OCI-LY7 (cell line): ENCODE data around the gene POLR2H. TPM values are rescaled to one million over a fixed set of nuclear protein-coding genes. Genes with fewer than 3 reads are reported as not detected.

Source experiments
- BruUV-seq: library from RNA; stranded (reverse); fragments of 400-500 nt; replicated peaks from 2 replicates; lab custom pipeline; 2021; lab: Mats Ljungman, UMichigan
- CTCF ChIA-PET: fragments of 300-600 bp; sonication (Branson Sonifier 250); formaldehyde crosslinking; loops from one replicate; lab custom pipeline; 2022; ENCODE audit warnings: antibody characterized with exemption; ENCODE audit not compliant: unreplicated experiment; lab: Charles Lee
- POLR2A ChIA-PET: fragments of 300-600 bp; sonication (Branson Sonifier 250); formaldehyde crosslinking; loops from one replicate; lab custom pipeline; 2022; ENCODE audit warnings: antibody characterized with exemption; lab: Charles Lee
- DNase-seq: peaks from one replicate; pipeline ENCODE4 v3.0.0-alpha.2; 2015; ENCODE audit warnings: low spot score
- H2AFZ ChIP-seq: fragments of 200-600 bp; sonication (generic), shearing (Covaris generic); 2 replicates; pipeline ENCODE4 v1.6.1; 2014; ENCODE audit warnings: mild to moderate bottlenecking, antibody characterized with exemption, low read length, moderate library complexity
- H3K27ac ChIP-seq: fragments of 200-600 bp; sonication (generic); 2 replicates; pipeline ENCODE4 v1.5.1; 2014; ENCODE audit warnings: mixed run types, low read depth, mild to moderate bottlenecking, moderate library complexity, low read length, inconsistent platforms; ENCODE audit not compliant: poor library complexity, severe bottlenecking
- H3K36me3 ChIP-seq: fragments of 200-600 bp; sonication (generic); 2 replicates; pipeline ENCODE4 v1.6.1; 2014; ENCODE audit warnings: mild to moderate bottlenecking, antibody characterized with exemption, low read length, moderate library complexity, mixed read lengths; ENCODE audit not compliant: insufficient read depth
- H3K4me1 ChIP-seq: fragments of 200-600 bp; sonication (generic); 2 replicates; pipeline ENCODE4 v1.5.1; 2014; ENCODE audit warnings: mild to moderate bottlenecking, low read length; ENCODE audit not compliant: insufficient read depth, poor library complexity, severe bottlenecking
- H3K4me2 ChIP-seq: fragments of 200-600 bp; sonication (generic); 2 replicates; pipeline ENCODE4 v1.6.1; 2014; ENCODE audit warnings: mild to moderate bottlenecking, low read length
- H3K4me3 ChIP-seq: fragments of 200-600 bp; sonication (generic); 2 replicates; pipeline ENCODE4 v1.5.1; 2014; ENCODE audit warnings: mild to moderate bottlenecking, low read depth, low read length; ENCODE audit not compliant: poor library complexity, severe bottlenecking
- H3K79me2 ChIP-seq: fragments of 200-600 bp; sonication (generic); 2 replicates; pipeline ENCODE4 v1.6.1; 2016; ENCODE audit warnings: low read depth, mild to moderate bottlenecking, low read length, moderate library complexity, mixed read lengths; ENCODE audit not compliant: insufficient read depth
- H3K9me2 ChIP-seq: fragments of 200-600 bp; sonication (generic); 2 replicates; pipeline ENCODE4 v1.6.1; 2016; ENCODE audit warnings: mild to moderate bottlenecking, low read length, mixed read lengths; ENCODE audit not compliant: insufficient read depth
- H3K9me3 ChIP-seq: fragments of 200-600 bp; sonication (generic); 2 replicates; pipeline ENCODE4 v1.6.1; 2014; ENCODE audit warnings: mild to moderate bottlenecking, mixed run types, low read length, mixed read lengths
- H4K20me1 ChIP-seq: fragments of 200-600 bp; sonication (generic); 2 replicates; pipeline ENCODE4 v1.6.1; 2014; ENCODE audit warnings: mild to moderate bottlenecking, antibody characterized with exemption, low read length, moderate library complexity, mixed read lengths; ENCODE audit not compliant: insufficient read depth
- CTCF ChIP-seq: fragments of 200-600 bp; sonication (generic); conservative IDR thresholded peaks from 2 replicates; pipeline ENCODE4 v1.5.1; 2014; ENCODE audit warnings: mild to moderate bottlenecking, antibody characterized with exemption, low read length, moderate library complexity, mixed read lengths
- EZH2phosphoT487 ChIP-seq: fragments of 200-600 bp; sonication (generic); IDR thresholded peaks from 2 replicates; pipeline ENCODE4 v1.6.1; 2018; ENCODE audit warnings: low read depth, borderline replicate concordance, mild to moderate bottlenecking, mixed run types, antibody characterized with exemption, low read length, moderate library complexity, mixed read lengths
- intact Hi-C: fragments of 100-400 bp; cut with micrococcal nuclease; formaldehyde crosslinking; loops from one replicate; pipeline ENCODE4 v1.10.0; 2022; ENCODE audit not compliant: unreplicated experiment
- total RNA-seq, 2 experiments: library from RNA; depleted of rRNA in 1 of 2; stranded (reverse); fragments of >200 nt in 1 of 2; shearing (Covaris generic) in 1 of 2; gene quantifications; 2 replicates each; pipeline ENCODE4 v1.2.3, GENCODE V29; 2014 to 2022

The POLR2H gene
- total RNA-seq, 2 experiments from 2014 or later: 80.1 to 85.8 TPM

GRCh38 chr3:184389935-184390528 is 28.5 kb downstream of the POLR2H start:
- Histone ChIP-seq H4K20me1 (no peaks in the 10 kb centered on the region), H3K36me3 (no peaks in the 10 kb centered on the region), H3K4me1 (no peaks in the 10 kb centered on the region), H3K79me2 (no peaks in the 10 kb centered on the region), H3K9me3 (no peaks in the 10 kb centered on the region), H3K4me2 (no peak overlapping the region), H3K4me3 (no peak overlapping the region), H3K27ac (no peak overlapping the region), H3K9me2 (no peaks in the 10 kb centered on the region), H2AFZ (no peak overlapping the region)
- no TSS peak for BruUV-seq
- no peak for DNase-seq
- intact Hi-C loops: loop anchor here (10.0 kb wide), 1 partner anchor 385 kb away; no protein-coding TSS in a partner anchor
- TF ChIP-seq CTCF (no peak), EZH2phosphoT487 (no peak)
- CTCF ChIA-PET: no interaction called here
- POLR2A ChIA-PET: no interaction called here

GRCh38 chr3:184391266-184391665 is 29.8 kb downstream of the POLR2H start:
- no TSS peak for BruUV-seq
- no peaks in the 10 kb centered on the region for H3K4me1 ChIP-seq
- CTCF ChIA-PET: no interaction called here

More at GRCh38 chr3:184391266-184391665, 29.8 kb downstream of the POLR2H start:
- no peak for DNase-seq
- Histone ChIP-seq H2AFZ (no peak overlapping the region), H4K20me1 (no peaks in the 10 kb centered on the region), H3K9me3 (no peaks in the 10 kb centered on the region), H3K36me3 (no peaks in the 10 kb centered on the region), H3K4me2 (no peak overlapping the region), H3K4me3 (no peak overlapping the region), H3K9me2 (no peaks in the 10 kb centered on the region), H3K79me2 (no peaks in the 10 kb centered on the region), H3K27ac (no peak overlapping the region)
- TF ChIP-seq CTCF: no peak
- TF ChIP-seq EZH2phosphoT487: no peak
- intact Hi-C loops: loop anchor here (10.0 kb wide), 1 partner anchor 384 kb away; no protein-coding TSS in a partner anchor
- POLR2A ChIA-PET: interaction anchor here (0.5 kb wide), 2 partner anchors 25 to 241 kb away, joined by 3 to 4 read pairs; no protein-coding TSS in a partner anchor
